K562 (cell line): ENCODE results near the gene CFP. TPM values are rescaled to one million over a fixed set of nuclear protein-coding genes. Genes with fewer than 3 reads are reported as not detected.

Source experiments
- LCOR ChIP-seq: sonication (generic); formaldehyde crosslinking; IDR thresholded peaks from 2 replicates; pipeline ENCODE4 v1.8.0; 2022; ENCODE audit warnings: mild to moderate bottlenecking, missing genetic modification reagents
- MTA2 ChIP-seq: fragments of 450-650 bp; IDR thresholded peaks from 2 replicates; pipeline ENCODE4 v1.6.1; 2016; ENCODE audit warnings: low read depth
- RBM15 ChIP-seq: fragments of 200-400 bp; formaldehyde crosslinking; IDR thresholded peaks from 2 replicates; pipeline ENCODE4 v1.6.1; 2018; ENCODE audit warnings: mild to moderate bottlenecking, low read length, moderate library complexity; ENCODE audit not compliant: insufficient read depth
- TFAM ChIP-seq: fragments of 250-450 bp; sonication (Bioruptor Pico); conservative IDR thresholded peaks from 2 replicates; pipeline ENCODE4 v1.5.0; 2021; ENCODE audit warnings: mild to moderate bottlenecking, moderate library complexity
- TSC22D4 ChIP-seq: fragments of 450-650 bp; IDR thresholded peaks from 2 replicates; pipeline ENCODE4 v1.6.1; 2016; ENCODE audit warnings: missing genetic modification characterization, missing biosample characterization, control low read depth
- ZC3H11A ChIP-seq: IDR thresholded peaks from 2 replicates; pipeline ENCODE4 v1.6.1; 2012; ENCODE audit warnings: low read depth, low read length, improper control_type of control experiment
- polyA plus RNA-seq, 8 experiments: library from polyadenylated mRNA; depleted of rRNA in 4 of 8; stranded (reverse) in 5 of 8; unstranded in 3 of 8; fragments of >200 nt; fragmentation: Nextera tagmentation in 2 of 8; fragmentation: Illumina TruSeq in 1 of 8; extraction: Ambion mirVana in 2 of 8; extraction: Trizol in 1 of 8; gene quantifications; 2 replicates each; pipeline versions ENCODE4 v1.2.1 to v1.2.3, GENCODE V29; 2011 to 2014; ENCODE audit warnings: inconsistent platforms in 1 of 8, missing spikeins in 1 of 8
- total RNA-seq, 7 experiments: library from RNA; depleted of rRNA in 6 of 7; stranded (reverse); fragments of >200 nt in 6 of 7; fragmentation: Illumina TruSeq in 2 of 7; extraction: Trizol in 2 of 7; gene quantifications; 2 replicates each; pipeline versions ENCODE4 v1.2.1 to v1.2.3, GENCODE V29; 2011 to 2021; ENCODE audit warnings: low replicate concordance in 1 of 7
- TF ChIP-seq, protein P1 (sequence below), 3 experiments: fragments of 200-800 bp in 1 of 3; fragments of 250-450 bp in 1 of 3; fragments of 450-650 bp in 1 of 3; sonication (Bioruptor Pico) in 1 of 3; sonication (Bioruptor generic) in 1 of 3; formaldehyde crosslinking in 1 of 3; IDR thresholded peaks; 2 replicates each; pipeline versions ENCODE4 v1.6.1 to v1.8.0; 2016 to 2022; ENCODE audit warnings: mild to moderate bottlenecking in 2 of 3, missing genetic modification characterization in 2 of 3, missing compliant biosample characterization in 1 of 3, moderate library complexity in 1 of 3
- TF ChIP-seq, protein P2 (sequence below), 2 experiments: IDR thresholded peaks in 1 of 2; conservative IDR thresholded peaks in 1 of 2; 2 replicates each; pipeline ENCODE4 v1.6.1; 2016; ENCODE audit warnings: low read depth in 2 of 2, mild to moderate bottlenecking in 1 of 2, missing compliant biosample characterization in 1 of 2, missing genetic modification characterization in 1 of 2, moderate library complexity in 1 of 2
- TF ChIP-seq, protein P3 (sequence below): sonication (generic); formaldehyde crosslinking; IDR thresholded peaks from 2 replicates; pipeline ENCODE4 v1.8.0; 2022; ENCODE audit warnings: mild to moderate bottlenecking, missing genetic modification reagents

Gene CFP
- total and polyA plus RNA-seq, 9 of the 15 experiments (the other 6 are each of a cell fraction or from before 2014, with no cell fraction given) = 0.18 to 2.0 (median 0.55) TPM

DNA sequence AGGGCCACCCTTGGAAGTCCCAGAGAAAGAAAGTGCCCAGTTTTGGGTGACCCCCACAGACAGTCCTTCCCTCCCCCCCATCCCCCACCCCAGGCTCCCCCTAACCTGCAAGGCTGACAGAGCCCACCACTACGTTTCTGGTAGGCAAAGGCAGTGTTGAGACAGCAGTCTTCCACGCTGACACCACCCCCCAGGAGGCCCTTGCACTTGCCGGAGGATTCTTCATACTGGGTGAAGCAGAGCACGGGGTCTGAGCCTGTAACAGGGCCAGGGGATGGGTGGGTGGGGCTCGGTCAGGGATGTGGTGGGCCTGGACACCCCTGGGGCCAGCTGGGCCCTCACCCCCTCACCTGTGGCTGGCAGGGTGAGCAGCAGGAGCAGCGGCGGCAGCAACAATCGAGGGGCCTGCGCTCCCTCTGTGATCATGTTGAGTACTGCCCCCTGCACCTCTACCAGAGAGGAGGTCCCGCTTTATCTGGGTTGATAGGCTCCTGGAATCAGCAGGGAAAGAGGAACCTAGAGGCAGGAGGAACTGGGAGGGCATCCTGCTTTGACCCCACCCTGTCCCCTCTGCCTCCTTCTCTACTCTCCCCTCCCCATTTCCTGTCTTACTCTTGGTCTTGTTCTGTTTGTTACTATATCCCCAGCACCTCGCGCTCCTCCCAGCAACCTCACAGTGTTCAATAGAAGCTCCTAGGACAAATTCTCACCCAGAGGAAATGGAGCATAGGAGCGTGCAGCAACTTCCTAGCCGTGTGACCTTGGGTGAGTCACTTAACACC is at the start of gene CFP (continued):
- TF ChIP-seq, protein P1, sequence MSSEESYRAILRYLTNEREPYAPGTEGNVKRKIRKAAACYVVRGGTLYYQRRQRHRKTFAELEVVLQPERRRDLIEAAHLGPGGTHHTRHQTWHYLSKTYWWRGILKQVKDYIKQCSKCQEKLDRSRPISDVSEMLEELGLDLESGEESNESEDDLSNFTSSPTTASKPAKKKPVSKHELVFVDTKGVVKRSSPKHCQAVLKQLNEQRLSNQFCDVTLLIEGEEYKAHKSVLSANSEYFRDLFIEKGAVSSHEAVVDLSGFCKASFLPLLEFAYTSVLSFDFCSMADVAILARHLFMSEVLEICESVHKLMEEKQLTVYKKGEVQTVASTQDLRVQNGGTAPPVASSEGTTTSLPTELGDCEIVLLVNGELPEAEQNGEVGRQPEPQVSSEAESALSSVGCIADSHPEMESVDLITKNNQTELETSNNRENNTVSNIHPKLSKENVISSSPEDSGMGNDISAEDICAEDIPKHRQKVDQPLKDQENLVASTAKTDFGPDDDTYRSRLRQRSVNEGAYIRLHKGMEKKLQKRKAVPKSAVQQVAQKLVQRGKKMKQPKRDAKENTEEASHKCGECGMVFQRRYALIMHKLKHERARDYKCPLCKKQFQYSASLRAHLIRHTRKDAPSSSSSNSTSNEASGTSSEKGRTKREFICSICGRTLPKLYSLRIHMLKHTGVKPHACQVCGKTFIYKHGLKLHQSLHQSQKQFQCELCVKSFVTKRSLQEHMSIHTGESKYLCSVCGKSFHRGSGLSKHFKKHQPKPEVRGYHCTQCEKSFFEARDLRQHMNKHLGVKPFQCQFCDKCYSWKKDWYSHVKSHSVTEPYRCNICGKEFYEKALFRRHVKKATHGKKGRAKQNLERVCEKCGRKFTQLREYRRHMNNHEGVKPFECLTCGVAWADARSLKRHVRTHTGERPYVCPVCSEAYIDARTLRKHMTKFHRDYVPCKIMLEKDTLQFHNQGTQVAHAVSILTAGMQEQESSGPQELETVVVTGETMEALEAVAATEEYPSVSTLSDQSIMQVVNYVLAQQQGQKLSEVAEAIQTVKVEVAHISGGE (CRISPR knock-in tag; IDR thresholded peaks at IDR 0.05) = no peak
- TF ChIP-seq LCOR (CRISPR knock-in tag) (no peak), TFAM (CRISPR knock-in tag) (no peak), ZC3H11A (no peak), MTA2 (no peak), TSC22D4 (tag) (no peak), RBM15 (no peak)
- TF ChIP-seq, protein P2, sequence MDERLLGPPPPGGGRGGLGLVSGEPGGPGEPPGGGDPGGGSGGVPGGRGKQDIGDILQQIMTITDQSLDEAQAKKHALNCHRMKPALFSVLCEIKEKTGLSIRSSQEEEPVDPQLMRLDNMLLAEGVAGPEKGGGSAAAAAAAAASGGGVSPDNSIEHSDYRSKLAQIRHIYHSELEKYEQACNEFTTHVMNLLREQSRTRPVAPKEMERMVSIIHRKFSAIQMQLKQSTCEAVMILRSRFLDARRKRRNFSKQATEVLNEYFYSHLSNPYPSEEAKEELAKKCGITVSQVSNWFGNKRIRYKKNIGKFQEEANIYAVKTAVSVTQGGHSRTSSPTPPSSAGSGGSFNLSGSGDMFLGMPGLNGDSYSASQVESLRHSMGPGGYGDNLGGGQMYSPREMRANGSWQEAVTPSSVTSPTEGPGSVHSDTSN (CRISPR knock-in tag; IDR thresholded peaks at IDR 0.05; ENCODE audit: low read depth) = no peak
- TF ChIP-seq, protein P2 (tag; conservative IDR thresholded peaks at IDR 0.05; ENCODE audit: low read depth) = no peak
- TF ChIP-seq, protein P3, sequence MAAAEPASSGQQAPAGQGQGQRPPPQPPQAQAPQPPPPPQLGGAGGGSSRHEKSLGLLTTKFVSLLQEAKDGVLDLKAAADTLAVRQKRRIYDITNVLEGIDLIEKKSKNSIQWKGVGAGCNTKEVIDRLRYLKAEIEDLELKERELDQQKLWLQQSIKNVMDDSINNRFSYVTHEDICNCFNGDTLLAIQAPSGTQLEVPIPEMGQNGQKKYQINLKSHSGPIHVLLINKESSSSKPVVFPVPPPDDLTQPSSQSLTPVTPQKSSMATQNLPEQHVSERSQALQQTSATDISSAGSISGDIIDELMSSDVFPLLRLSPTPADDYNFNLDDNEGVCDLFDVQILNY (CRISPR knock-in tag) = no peak
